GM21447 (cell line): ENCODE results near the gene OSBPL6.
"Not testable (repeated sequence)": the region's sequence is repeated elsewhere in the genome, so short reads cannot be mapped to it uniquely, and the experiment has no call there.

Experiments used
- ATAC-seq: cut with Tn5 transposase; IDR thresholded peaks from one replicate; pipeline ENCODE4 v1.9.1; 2021; ENCODE audit not compliant: unreplicated experiment

Gene OSBPL6

GRCh38 chr2:178423746-178424145 lies 229.4 kb downstream of the OSBPL6 start:
- not testable (repeated sequence) for ATAC-seq

GRCh38 chr2:178425255-178425827 lies 231.0 kb downstream of the OSBPL6 start:
- ATAC-seq: no peak

GRCh38 chr2:178426388-178426787 lies 232.1 kb downstream of the OSBPL6 start:
- ATAC-seq: no peak

DNA sequence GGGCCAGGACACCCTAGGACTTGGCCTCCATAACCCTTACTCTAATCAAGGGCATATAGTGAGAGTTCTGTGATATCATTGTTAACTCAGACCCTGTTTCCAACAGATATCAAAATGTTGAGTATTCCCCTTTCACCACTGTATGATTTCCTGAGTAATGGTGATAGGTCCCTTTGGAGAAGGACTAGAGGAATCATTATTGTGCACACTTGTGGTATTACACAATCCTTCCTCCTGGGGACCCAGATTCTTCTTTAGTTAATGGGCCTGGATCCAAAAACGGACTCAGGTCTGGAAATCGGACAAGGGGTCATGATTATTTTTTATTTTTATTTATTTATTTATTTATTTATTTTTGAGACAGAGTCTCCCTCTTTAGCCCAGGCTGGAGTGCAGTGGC lies 233.1 kb downstream of the OSBPL6 start:
- no peak for ATAC-seq

- ATAC-seq: no peak
These were observed 234.1 kb downstream of the OSBPL6 start for GRCh38 chr2:178428396-178428806.

- no peak for ATAC-seq
These were observed 235.0 kb downstream of the OSBPL6 start for GRCh38 chr2:178429336-178429735.

- no peak for ATAC-seq
These were observed 242.3 kb downstream of the OSBPL6 start for GRCh38 chr2:178436662-178437061.

DNA sequence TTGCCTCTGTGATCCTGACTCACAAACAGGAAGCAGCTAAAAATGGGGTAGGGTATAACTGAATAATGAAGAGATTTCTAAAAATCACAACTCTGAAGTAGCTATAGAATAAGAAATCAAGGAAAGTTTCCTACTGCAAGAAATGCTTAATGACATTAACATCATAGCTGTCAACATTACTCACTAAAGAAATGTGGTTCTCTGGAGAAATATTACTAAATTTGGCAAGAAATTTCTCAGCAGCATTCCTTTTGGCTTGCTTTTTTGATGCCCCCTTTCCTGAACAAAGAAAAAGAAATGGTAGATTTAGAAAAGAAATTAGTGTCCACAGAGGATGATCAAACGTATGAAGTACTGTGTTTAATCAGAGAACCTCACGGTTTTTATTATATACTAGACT lies 247.1 kb downstream of the OSBPL6 start:
- no peak for ATAC-seq

- no peak for ATAC-seq
These were observed 254.8 kb downstream of the OSBPL6 start for GRCh38 chr2:178448968-178449661.

- ATAC-seq: peak; percentile 14
These were observed 255.6 kb downstream of the OSBPL6 start for GRCh38 chr2:178449700-178450523.

GRCh38 chr2:178450524-178450773 lies 256.1 kb downstream of the OSBPL6 start:
- peak; percentile 49 for ATAC-seq

DNA sequence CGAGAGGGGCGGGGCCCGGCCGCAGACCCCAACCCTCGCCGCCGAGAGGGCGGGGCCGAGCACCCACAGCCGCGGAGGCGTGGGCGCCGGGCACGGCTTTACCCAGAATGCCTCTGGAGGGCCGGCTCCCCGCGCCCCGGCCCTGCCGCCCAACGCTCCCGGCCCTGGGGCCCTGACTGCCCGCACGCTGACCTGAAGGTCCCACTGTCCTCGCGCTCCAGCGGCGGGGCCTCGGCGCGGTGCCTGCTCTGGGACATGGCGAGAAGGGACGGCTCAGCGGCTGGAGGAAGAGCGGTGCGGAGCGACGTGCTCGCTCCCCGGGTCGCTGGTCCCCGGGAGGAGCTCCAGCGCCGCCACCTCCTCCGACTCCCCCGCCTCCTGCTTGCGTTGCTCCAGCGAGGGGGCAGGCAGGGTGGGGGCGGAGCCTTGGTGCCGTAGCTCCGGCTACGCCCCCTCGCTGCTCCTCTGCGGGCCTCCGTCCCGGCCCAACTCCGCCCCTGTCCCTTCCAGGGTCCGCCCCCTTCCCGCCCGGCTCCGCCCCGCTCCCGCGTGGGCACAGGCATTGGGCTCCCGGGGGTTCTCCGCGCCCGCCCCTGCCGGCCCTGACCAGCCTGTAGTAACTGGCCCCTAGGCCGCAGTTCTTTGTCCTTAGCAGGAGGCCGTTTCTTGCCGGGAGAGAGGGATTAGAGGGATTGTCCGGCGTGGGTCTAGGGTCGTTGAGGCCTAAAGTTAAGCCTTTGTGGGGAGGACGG lies 256.6 kb downstream of the OSBPL6 start, which contains the start of the genes PJVK and PRKRA:
PJVK (plus strand) TSS at position 605 of the 752 bp plus-strand sequence. CDS start 2,032 bp downstream, outside the sequence.
PRKRA (minus strand) TSS at position 402 of the 752 bp plus-strand sequence; CDS start at position 257, 145 bp downstream.
- peak; percentile 74 for ATAC-seq

DNA sequence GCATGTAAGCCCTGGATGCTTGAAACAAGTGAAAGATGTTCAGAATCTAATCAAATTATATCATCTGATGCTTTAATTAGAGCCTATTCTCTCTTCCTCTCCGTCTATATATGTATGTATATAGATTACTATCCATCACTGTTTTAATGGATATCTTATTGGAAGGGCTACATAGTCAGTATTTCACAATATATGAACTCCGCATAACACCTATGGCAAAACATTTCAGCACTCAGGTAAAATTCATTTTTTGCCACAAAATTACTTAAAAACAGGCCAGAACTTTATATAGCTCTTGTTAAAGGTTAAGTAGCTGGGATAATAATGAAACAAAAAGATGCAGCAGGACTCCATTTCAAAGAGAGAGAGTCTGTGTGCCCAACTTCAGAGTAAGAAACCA lies 258.0 kb downstream of the OSBPL6 start:
- ATAC-seq: no peak
